Activated B cell treated with CpG ODN at 0.5 μM for 24 hours (primary cell): ENCODE measurements around the gene TMBIM6. TPM values are rescaled to one million over a fixed set of nuclear protein-coding genes. Genes with fewer than 3 reads are reported as not detected.

Experiments used
- ATAC-seq: fragments of 200-7000 bp; cut with Tn5 transposase; one replicate; pipeline ENCODE4 v1.10.0; 2021; ENCODE audit warnings: low read depth, mild to moderate bottlenecking, moderate library complexity
- CTCF ChIA-PET: fragments of 350-600 bp; sonication (Branson Sonifier 250); formaldehyde crosslinking; loops from one replicate; lab custom pipeline; 2021; ENCODE audit warnings: antibody characterized with exemption; lab: Charles Lee
- POLR2A ChIA-PET: fragments of 350-600 bp; sonication (Branson Sonifier 250); formaldehyde crosslinking; loops from one replicate; lab custom pipeline; 2021; ENCODE audit warnings: antibody characterized with exemption; lab: Charles Lee
- DNase-seq: peaks from one replicate; pipeline ENCODE4 v3.0.0; 2022
- H3K27ac Mint-ChIP-seq: one replicate; pipeline ENCODE4 v1.8.0; 2020; ENCODE audit warnings: mixed read lengths
- H3K27me3 Mint-ChIP-seq: one replicate; pipeline ENCODE4 v1.8.0; 2021; ENCODE audit warnings: mixed read lengths
- H3K36me3 Mint-ChIP-seq: one replicate; pipeline ENCODE4 v1.8.0; 2021; ENCODE audit warnings: low read depth, mixed read lengths
- H3K4me1 Mint-ChIP-seq: one replicate; pipeline ENCODE4 v1.8.0; 2021; ENCODE audit warnings: mixed read lengths
- H3K4me3 Mint-ChIP-seq: one replicate; pipeline ENCODE4 v1.8.0; 2020; ENCODE audit warnings: mild to moderate bottlenecking, mixed read lengths
- H3K9me3 Mint-ChIP-seq: one replicate; pipeline ENCODE4 v1.8.0; 2020; ENCODE audit warnings: mixed read lengths
- CTCF ChIP-seq: fragments of 200-600 bp; IDR thresholded peaks from one replicate; pipeline ENCODE4 v1.8.0; 2022; ENCODE audit warnings: antibody characterized with exemption, mild to moderate bottlenecking
- intact Hi-C: fragments of 100-400 bp; cut with micrococcal nuclease; formaldehyde crosslinking; loops from one replicate; pipeline ENCODE4 v1.15.1; 2024
- total RNA-seq: library from RNA; stranded (reverse); gene quantifications from 2 replicates; pipeline ENCODE4 v1.2.3, GENCODE V29; 2022

The TMBIM6 gene
- total RNA-seq, 1 donor from 2014 or later: 366 TPM

GRCh38 chr12:49801141-49802063 lies 60.0 kb downstream of the TMBIM6 start:
- intact Hi-C loops: no loop called here
- Mint-ChIP-seq H3K4me1 (no peaks in the 10 kb centered on the region), H3K27ac (no peak overlapping the region), H3K9me3 (no peaks in the 10 kb centered on the region), H3K27me3 (no peaks in the 10 kb centered on the region), H3K4me3 (no peak overlapping the region), H3K36me3 (peaks cover 42% of the 10 kb centered on the region)
- ChIA-PET POLR2A (no interaction called here), CTCF (no interaction called here)
- no peak for TF ChIP-seq CTCF
- no peak for ATAC-seq
- DNase-seq: no peak

DNA sequence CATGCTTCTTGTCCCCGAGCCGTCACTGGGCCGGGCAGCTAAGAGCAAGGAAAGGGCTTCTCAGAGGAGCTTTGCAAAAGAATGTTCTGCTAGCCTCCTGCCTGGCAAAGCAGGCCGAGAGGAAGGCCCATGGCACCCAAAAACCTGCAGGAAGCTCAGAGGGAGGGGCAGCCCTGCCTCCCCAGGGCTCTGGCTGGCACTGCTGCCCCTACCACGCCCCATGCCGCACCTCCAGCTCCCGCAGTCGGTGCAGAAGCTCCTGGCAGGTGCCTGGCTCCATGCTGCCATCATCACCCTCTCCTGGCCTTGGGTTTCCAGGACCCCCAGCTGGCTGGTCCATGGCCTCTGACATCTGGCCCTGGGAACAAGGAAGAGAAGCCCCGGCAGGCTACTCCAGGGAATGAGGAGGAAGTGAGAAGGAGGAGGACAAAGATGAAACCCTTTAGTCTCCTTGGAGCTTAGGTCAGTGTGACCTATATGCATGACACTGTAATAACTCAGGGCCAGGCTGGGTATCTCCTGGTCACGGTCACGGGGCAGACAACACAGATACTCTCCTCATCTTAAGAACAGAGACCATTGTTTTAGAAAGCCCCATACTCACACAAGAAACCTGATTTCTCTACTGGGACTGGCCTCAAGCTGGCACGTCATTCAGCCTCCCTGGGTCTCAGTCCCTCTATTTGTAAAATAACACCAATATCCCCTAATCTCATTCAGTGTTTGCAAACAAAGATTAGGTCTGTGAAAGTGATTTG lies 62.5 kb downstream of the TMBIM6 start:
- Mint-ChIP-seq H3K27me3 (no peaks in the 10 kb centered on the region), H3K9me3 (no peaks in the 10 kb centered on the region), H3K27ac (no peak overlapping the region), H3K4me1 (no peaks in the 10 kb centered on the region), H3K36me3 (peaks cover 34% of the 10 kb centered on the region), H3K4me3 (no peak overlapping the region)
- POLR2A ChIA-PET: no interaction called here
- no peak for ATAC-seq
- CTCF ChIA-PET: interaction anchor here (0.9 kb wide), 1 partner anchor 27 kb away, joined by 3 read pairs; no protein-coding TSS in a partner anchor
- intact Hi-C loops: no loop called here
- no peak for DNase-seq
- no peak for TF ChIP-seq CTCF

DNA sequence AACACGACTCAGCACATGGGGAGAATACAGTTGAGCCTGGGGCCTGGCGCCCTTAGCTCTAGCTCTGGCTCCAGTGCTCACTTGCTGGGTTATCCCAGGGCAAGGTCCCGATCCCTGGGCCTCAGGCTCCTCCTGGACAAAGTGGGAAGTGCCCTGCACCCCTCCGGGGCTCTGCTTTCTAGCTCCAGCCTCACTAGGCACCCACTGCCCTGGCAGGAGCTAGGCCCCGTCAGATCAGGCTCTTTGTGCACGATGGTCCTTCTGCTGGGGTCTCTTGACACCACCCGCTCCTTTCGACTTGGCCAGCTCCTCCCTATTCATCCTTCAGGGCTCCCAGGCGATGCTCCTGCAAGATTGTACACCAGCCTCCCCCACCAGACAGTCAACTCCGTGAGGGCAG lies 63.5 kb downstream of the TMBIM6 start:
- no peak for DNase-seq
- Mint-ChIP-seq H3K36me3 (peaks cover 34% of the 10 kb centered on the region), H3K27ac (no peak overlapping the region), H3K27me3 (no peaks in the 10 kb centered on the region), H3K9me3 (no peaks in the 10 kb centered on the region), H3K4me1 (no peaks in the 10 kb centered on the region), H3K4me3 (no peak overlapping the region)
- POLR2A ChIA-PET: no interaction called here
- no peak for TF ChIP-seq CTCF
- CTCF ChIA-PET: no interaction called here
- ATAC-seq: no peak
- intact Hi-C loops: no loop called here

DNA sequence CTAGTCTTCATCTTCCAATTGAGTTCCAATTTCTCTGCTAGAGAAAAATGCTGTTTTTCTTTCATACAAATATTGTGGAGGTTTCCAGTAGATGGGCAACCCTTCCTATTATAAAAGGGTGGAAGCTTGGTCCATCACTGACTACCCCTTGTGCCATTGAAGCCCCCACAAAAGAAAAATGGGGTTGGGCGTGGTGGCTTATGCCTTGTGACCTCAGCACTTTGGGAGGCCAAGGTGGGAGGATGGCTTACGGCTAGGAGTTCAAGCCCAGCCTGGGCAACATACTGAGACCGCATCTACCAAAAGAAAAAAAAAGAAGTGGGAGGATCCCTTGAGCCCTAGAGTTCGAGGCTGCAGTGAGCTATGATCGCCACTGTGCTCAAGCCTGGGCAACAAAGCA lies 64.1 kb downstream of the TMBIM6 start:
- TF ChIP-seq CTCF: no peak
- ChIA-PET POLR2A (no interaction called here), CTCF (no interaction called here)
- H3K27me3 Mint-ChIP-seq: no peaks in the 10 kb centered on the region
- peaks cover 30% of the 10 kb centered on the region for H3K36me3 Mint-ChIP-seq
- no peaks in the 10 kb centered on the region for H3K9me3 Mint-ChIP-seq
- H3K4me3 Mint-ChIP-seq: no peak overlapping the region
- intact Hi-C loops: no loop called here
- no peaks in the 10 kb centered on the region for H3K4me1 Mint-ChIP-seq
- H3K27ac Mint-ChIP-seq: no peak overlapping the region
- ATAC-seq (no peak), DNase-seq (no peak)

DNA sequence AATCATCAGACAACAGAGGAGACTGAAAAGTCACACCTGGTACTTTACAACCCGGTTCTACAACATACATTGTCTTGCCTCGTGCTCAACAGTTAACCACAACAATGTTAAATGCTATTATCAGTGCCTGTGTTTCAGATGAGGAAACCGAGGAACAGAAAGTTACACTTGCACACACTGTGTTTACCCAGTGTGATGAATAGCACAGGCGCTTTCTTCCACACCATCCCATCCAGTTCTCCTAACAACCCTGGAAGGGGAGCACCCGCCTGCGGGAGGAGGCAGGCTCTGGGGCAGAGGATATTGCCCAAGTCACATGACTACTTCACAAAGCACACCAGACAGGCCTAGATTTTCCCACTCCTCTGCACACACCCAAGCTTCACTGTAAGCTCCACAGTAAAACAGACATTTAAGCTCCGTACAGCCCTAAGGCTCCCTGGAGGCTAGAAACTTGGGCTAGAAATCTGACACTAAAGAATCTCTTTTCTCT lies 65.0 kb downstream of the TMBIM6 start:
- POLR2A ChIA-PET: no interaction called here
- CTCF ChIA-PET: no interaction called here
- ATAC-seq (no peak), DNase-seq (no peak)
- peaks cover 4% of the 10 kb centered on the region for H3K4me1 Mint-ChIP-seq
- H3K27ac Mint-ChIP-seq: no peak overlapping the region
- no peaks in the 10 kb centered on the region for H3K27me3 Mint-ChIP-seq
- no peaks in the 10 kb centered on the region for H3K9me3 Mint-ChIP-seq
- peaks cover 25% of the 10 kb centered on the region for H3K36me3 Mint-ChIP-seq
- TF ChIP-seq CTCF: no peak
- intact Hi-C loops: no loop called here
- no peak overlapping the region for H3K4me3 Mint-ChIP-seq
